H1 (cell line): ENCODE results near the gene PHLPP1. TPM values are rescaled to one million over a fixed set of nuclear protein-coding genes. Genes with fewer than 3 reads are reported as not detected.

Source experiments
- CBX8 ChIP-seq: fragments of 300-800, 300-1000 bp; sonication (generic); IDR thresholded peaks from 2 replicates; pipeline ENCODE4 v1.7.1; 2016; ENCODE audit warnings: low read depth, low read length, borderline replicate concordance
- KDM4A ChIP-seq: IDR thresholded peaks from one replicate; pipeline ENCODE4 v1.7.1; 2012; ENCODE audit warnings: low read depth, mild to moderate bottlenecking, moderate library complexity, low read length, inconsistent platforms; ENCODE audit not compliant: severe bottlenecking
- PHF8 ChIP-seq: fragments of 200-600 bp; sonication (generic); conservative IDR thresholded peaks from 2 replicates; pipeline ENCODE4 v1.7.1; 2012; ENCODE audit warnings: low read depth, mild to moderate bottlenecking, inconsistent platforms, low read length, moderate library complexity
- polyA plus RNA-seq, 7 experiments: library from polyadenylated mRNA; depleted of rRNA in 3 of 7; stranded (reverse) in 5 of 7; unstranded in 2 of 7; fragments of >200 nt in 5 of 7; fragments of 200-250 nt in 2 of 7; gene quantifications; 1 replicate in 5 of 7; 2 replicates in 1 of 7; 4 replicates in 1 of 7; pipeline versions ENCODE4 v1.2.1 to v1.2.3, GENCODE V29; 2011 to 2013; ENCODE audit warnings: missing spikeins in 2 of 7, mixed read lengths in 2 of 7
- total RNA-seq: library from RNA; stranded (reverse); fragmentation: NEBNext Ultra II Directional; extraction: Animal tissue kit (Norgen Biotek cat#: 25700); gene quantifications from 2 replicates; pipeline ENCODE4 v1.2.1, GENCODE V29; 2021
- TF ChIP-seq, protein P1 (sequence below): fragments of 300-600 bp; sonication (generic); IDR thresholded peaks from 2 replicates; pipeline ENCODE4 v1.7.1; 2012; ENCODE audit warnings: low read length, moderate library complexity, mild to moderate bottlenecking, inconsistent platforms; ENCODE audit not compliant: insufficient replicate concordance

Gene PHLPP1
- total and polyA plus RNA-seq, 2 of the 8 experiments (the other 6 are each of a cell fraction or from before 2014, with no cell fraction given) = 28.0 to 66.3 TPM

DNA sequence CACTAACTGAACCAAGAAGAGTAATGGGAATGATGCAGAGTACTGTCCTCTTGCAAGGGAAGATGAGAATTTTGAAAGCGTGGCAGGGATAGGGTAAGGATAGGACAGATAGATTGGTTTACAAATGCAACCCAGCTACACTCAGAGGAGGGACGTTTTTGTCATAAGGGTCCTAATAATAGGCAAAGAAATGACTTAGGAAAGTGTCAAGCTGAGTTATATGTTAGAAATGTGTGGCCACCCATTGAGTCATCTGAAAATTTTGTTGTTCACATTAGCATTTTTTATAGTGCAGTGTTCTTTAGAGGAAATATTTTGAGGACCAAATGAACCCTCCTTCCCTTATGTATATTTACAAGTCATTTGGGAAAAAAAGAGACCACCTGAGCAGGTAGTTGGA is 137.5 kb downstream of the PHLPP1 start (continued):
- TF ChIP-seq, protein P1, sequence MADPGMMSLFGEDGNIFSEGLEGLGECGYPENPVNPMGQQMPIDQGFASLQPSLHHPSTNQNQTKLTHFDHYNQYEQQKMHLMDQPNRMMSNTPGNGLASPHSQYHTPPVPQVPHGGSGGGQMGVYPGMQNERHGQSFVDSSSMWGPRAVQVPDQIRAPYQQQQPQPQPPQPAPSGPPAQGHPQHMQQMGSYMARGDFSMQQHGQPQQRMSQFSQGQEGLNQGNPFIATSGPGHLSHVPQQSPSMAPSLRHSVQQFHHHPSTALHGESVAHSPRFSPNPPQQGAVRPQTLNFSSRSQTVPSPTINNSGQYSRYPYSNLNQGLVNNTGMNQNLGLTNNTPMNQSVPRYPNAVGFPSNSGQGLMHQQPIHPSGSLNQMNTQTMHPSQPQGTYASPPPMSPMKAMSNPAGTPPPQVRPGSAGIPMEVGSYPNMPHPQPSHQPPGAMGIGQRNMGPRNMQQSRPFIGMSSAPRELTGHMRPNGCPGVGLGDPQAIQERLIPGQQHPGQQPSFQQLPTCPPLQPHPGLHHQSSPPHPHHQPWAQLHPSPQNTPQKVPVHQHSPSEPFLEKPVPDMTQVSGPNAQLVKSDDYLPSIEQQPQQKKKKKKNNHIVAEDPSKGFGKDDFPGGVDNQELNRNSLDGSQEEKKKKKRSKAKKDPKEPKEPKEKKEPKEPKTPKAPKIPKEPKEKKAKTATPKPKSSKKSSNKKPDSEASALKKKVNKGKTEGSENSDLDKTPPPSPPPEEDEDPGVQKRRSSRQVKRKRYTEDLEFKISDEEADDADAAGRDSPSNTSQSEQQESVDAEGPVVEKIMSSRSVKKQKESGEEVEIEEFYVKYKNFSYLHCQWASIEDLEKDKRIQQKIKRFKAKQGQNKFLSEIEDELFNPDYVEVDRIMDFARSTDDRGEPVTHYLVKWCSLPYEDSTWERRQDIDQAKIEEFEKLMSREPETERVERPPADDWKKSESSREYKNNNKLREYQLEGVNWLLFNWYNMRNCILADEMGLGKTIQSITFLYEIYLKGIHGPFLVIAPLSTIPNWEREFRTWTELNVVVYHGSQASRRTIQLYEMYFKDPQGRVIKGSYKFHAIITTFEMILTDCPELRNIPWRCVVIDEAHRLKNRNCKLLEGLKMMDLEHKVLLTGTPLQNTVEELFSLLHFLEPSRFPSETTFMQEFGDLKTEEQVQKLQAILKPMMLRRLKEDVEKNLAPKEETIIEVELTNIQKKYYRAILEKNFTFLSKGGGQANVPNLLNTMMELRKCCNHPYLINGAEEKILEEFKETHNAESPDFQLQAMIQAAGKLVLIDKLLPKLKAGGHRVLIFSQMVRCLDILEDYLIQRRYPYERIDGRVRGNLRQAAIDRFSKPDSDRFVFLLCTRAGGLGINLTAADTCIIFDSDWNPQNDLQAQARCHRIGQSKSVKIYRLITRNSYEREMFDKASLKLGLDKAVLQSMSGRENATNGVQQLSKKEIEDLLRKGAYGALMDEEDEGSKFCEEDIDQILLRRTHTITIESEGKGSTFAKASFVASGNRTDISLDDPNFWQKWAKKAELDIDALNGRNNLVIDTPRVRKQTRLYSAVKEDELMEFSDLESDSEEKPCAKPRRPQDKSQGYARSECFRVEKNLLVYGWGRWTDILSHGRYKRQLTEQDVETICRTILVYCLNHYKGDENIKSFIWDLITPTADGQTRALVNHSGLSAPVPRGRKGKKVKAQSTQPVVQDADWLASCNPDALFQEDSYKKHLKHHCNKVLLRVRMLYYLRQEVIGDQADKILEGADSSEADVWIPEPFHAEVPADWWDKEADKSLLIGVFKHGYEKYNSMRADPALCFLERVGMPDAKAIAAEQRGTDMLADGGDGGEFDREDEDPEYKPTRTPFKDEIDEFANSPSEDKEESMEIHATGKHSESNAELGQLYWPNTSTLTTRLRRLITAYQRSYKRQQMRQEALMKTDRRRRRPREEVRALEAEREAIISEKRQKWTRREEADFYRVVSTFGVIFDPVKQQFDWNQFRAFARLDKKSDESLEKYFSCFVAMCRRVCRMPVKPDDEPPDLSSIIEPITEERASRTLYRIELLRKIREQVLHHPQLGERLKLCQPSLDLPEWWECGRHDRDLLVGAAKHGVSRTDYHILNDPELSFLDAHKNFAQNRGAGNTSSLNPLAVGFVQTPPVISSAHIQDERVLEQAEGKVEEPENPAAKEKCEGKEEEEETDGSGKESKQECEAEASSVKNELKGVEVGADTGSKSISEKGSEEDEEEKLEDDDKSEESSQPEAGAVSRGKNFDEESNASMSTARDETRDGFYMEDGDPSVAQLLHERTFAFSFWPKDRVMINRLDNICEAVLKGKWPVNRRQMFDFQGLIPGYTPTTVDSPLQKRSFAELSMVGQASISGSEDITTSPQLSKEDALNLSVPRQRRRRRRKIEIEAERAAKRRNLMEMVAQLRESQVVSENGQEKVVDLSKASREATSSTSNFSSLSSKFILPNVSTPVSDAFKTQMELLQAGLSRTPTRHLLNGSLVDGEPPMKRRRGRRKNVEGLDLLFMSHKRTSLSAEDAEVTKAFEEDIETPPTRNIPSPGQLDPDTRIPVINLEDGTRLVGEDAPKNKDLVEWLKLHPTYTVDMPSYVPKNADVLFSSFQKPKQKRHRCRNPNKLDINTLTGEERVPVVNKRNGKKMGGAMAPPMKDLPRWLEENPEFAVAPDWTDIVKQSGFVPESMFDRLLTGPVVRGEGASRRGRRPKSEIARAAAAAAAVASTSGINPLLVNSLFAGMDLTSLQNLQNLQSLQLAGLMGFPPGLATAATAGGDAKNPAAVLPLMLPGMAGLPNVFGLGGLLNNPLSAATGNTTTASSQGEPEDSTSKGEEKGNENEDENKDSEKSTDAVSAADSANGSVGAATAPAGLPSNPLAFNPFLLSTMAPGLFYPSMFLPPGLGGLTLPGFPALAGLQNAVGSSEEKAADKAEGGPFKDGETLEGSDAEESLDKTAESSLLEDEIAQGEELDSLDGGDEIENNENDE = no peak
- no peak for TF ChIP-seq KDM4A
- no peak for TF ChIP-seq CBX8
- TF ChIP-seq PHF8 = no peak
